HEK293 (cell line): ENCODE results near the gene LRRC74A.

Source experiments
- CTCF ChIA-PET: fragments of 350-600 bp; formaldehyde crosslinking; extraction: SDS; loops from one replicate; lab custom pipeline; 2021; ENCODE audit warnings: antibody characterized with exemption; lab: Yijun Ruan, JAX
- POLR2A ChIA-PET: fragments of 300-600 bp; formaldehyde crosslinking; extraction: SDS; loops from one replicate; lab custom pipeline; 2020; ENCODE audit warnings: antibody characterized with exemption, inconsistent platforms; lab: Yijun Ruan, JAX
- H3K27ac ChIP-seq: fragments of 200-500 bp; sonication (Bioruptor generic); 2 replicates; pipeline ENCODE4 v1.5.1; 2014; ENCODE audit warnings: low read depth, low read length, control low read depth, inconsistent platforms; ENCODE audit errors: extremely low read depth
- H3K36me3 ChIP-seq, 2 experiments: fragments of 200-500 bp in 1 of 2; sonication (Bioruptor generic) in 1 of 2; 1 replicate in 1 of 2; 2 replicates in 1 of 2; pipeline ENCODE4 v1.5.1; 2014 to 2017; ENCODE audit warnings: inconsistent platforms in 2 of 2, low read length in 2 of 2; ENCODE audit not compliant: control insufficient read depth in 2 of 2, insufficient read depth in 1 of 2
- H3K4me1 ChIP-seq: fragments of 200-500 bp; sonication (Bioruptor generic); 2 replicates; pipeline ENCODE4 v1.5.1; 2014; ENCODE audit warnings: mild to moderate bottlenecking, low read length, inconsistent platforms; ENCODE audit not compliant: control insufficient read depth, insufficient read depth
- H3K4me3 ChIP-seq: 2 replicates; pipeline ENCODE4 v1.5.1; 2011; ENCODE audit warnings: low read depth, mild to moderate bottlenecking, control low read depth, low read length, moderate library complexity
- H3K9me3 ChIP-seq: fragments of 200-500 bp; sonication (Bioruptor generic); 2 replicates; pipeline ENCODE4 v1.5.1; 2014; ENCODE audit warnings: low read depth, low read length, inconsistent platforms; ENCODE audit not compliant: control insufficient read depth, insufficient read depth
- GLI4 ChIP-seq: fragments of 450-650 bp; formaldehyde crosslinking; IDR thresholded peaks from 2 replicates; pipeline ENCODE4 v1.5.1; 2016; ENCODE audit warnings: missing biosample characterization, missing genetic modification characterization
- KLF9 ChIP-seq: fragments of 450-650 bp; formaldehyde crosslinking; IDR thresholded peaks from 2 replicates; pipeline ENCODE4 v1.5.1; 2016; ENCODE audit warnings: missing biosample characterization, missing genetic modification characterization, low read depth
- TCF7L2 ChIP-seq: IDR thresholded peaks from 2 replicates; pipeline ENCODE4 v1.6.1; 2011; ENCODE audit warnings: low read depth, mild to moderate bottlenecking, inconsistent platforms, low read length, moderate library complexity, borderline replicate concordance
- ZBTB7A ChIP-seq: fragments of 450-650 bp; formaldehyde crosslinking; IDR thresholded peaks from 2 replicates; pipeline ENCODE4 v1.5.1; 2016; ENCODE audit warnings: low read depth, missing biosample characterization, missing genetic modification characterization
- ZFHX2 ChIP-seq: fragments of 450-650 bp; formaldehyde crosslinking; conservative IDR thresholded peaks from 2 replicates; pipeline ENCODE4 v1.5.1; 2016; ENCODE audit warnings: missing biosample characterization, missing genetic modification characterization
- ZNF146 ChIP-seq: fragments of 450-650 bp; formaldehyde crosslinking; IDR thresholded peaks from 2 replicates; pipeline ENCODE4 v1.5.1; 2016; ENCODE audit warnings: missing biosample characterization, missing genetic modification characterization
- ZNF155 ChIP-seq: fragments of 450-650 bp; formaldehyde crosslinking; IDR thresholded peaks from 2 replicates; pipeline ENCODE4 v1.5.1; 2016; ENCODE audit warnings: missing biosample characterization, missing genetic modification characterization
- ZNF169 ChIP-seq: fragments of 450-650 bp; formaldehyde crosslinking; IDR thresholded peaks from 2 replicates; pipeline ENCODE4 v1.5.1; 2016; ENCODE audit warnings: missing biosample characterization, missing genetic modification characterization
- ZNF174 ChIP-seq: fragments of 450-650 bp; formaldehyde crosslinking; IDR thresholded peaks from 2 replicates; pipeline ENCODE4 v1.5.0; 2017; ENCODE audit warnings: missing biosample characterization, mild to moderate bottlenecking, missing genetic modification characterization
- ZNF629 ChIP-seq: fragments of 450-650 bp; formaldehyde crosslinking; IDR thresholded peaks from 2 replicates; pipeline ENCODE4 v1.5.1; 2017; ENCODE audit warnings: missing biosample characterization, missing genetic modification characterization
- ZNF654 ChIP-seq: fragments of 450-650 bp; formaldehyde crosslinking; IDR thresholded peaks from 2 replicates; pipeline ENCODE4 v1.5.1; 2016; ENCODE audit warnings: low read depth, missing biosample characterization, missing genetic modification characterization
- ZNF664 ChIP-seq: fragments of 450-650 bp; formaldehyde crosslinking; IDR thresholded peaks from 2 replicates; pipeline ENCODE4 v1.5.1; 2016; ENCODE audit warnings: missing biosample characterization, missing genetic modification characterization
- ZNF830 ChIP-seq: fragments of 450-650 bp; IDR thresholded peaks from 2 replicates; pipeline ENCODE4 v1.5.0; 2018; ENCODE audit warnings: missing biosample characterization, missing genetic modification characterization, low read depth, mild to moderate bottlenecking, moderate library complexity
- TF ChIP-seq, protein P1 (sequence below): fragments of 450-650 bp; formaldehyde crosslinking; IDR thresholded peaks from 2 replicates; pipeline ENCODE4 v1.5.1; 2016; ENCODE audit warnings: missing biosample characterization, missing genetic modification characterization
- TF ChIP-seq, protein P2 (sequence below): fragments of 450-650 bp; formaldehyde crosslinking; IDR thresholded peaks from 2 replicates; pipeline ENCODE4 v1.5.1; 2017; ENCODE audit warnings: missing biosample characterization, missing genetic modification characterization
- TF ChIP-seq, protein P3 (sequence below): fragments of 450-650 bp; formaldehyde crosslinking; IDR thresholded peaks from 2 replicates; pipeline ENCODE4 v1.5.1; 2016; ENCODE audit warnings: missing biosample characterization, missing genetic modification characterization
- TF ChIP-seq, protein P4 (sequence below): fragments of 450-650 bp; formaldehyde crosslinking; optimal IDR thresholded peaks from 2 replicates; pipeline ENCODE3; 2016; ENCODE audit warnings: missing biosample characterization, mild to moderate bottlenecking, missing genetic modification characterization

The LRRC74A gene

DNA sequence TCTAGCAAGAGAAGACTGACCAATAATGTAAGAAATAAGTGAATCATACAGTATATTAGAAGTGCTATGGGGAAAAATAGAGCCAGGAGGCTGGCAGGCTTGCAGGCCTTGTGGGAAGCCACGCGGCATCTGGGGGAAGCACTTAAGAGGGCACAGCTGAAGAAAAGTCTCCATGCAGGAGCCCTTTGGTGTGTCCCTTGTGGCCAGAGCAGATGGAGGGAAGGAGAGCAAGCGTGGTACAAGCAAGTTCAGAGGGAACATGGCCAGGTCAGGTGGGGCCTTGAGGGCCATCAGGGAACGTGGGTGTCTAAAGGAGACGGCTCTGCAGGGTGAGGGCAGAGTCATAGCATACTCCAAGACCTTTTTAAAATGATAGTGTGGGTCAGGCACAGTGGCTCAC lies 51.7 kb downstream of the LRRC74A start:
- TF ChIP-seq ZFHX2 (tag by site-specific recombination) (no peak), ZNF169 (no peak), ZNF155 (no peak), ZNF629 (tag by site-specific recombination) (no peak), GLI4 (tag by site-specific recombination) (no peak)
- TF ChIP-seq, protein P1, sequence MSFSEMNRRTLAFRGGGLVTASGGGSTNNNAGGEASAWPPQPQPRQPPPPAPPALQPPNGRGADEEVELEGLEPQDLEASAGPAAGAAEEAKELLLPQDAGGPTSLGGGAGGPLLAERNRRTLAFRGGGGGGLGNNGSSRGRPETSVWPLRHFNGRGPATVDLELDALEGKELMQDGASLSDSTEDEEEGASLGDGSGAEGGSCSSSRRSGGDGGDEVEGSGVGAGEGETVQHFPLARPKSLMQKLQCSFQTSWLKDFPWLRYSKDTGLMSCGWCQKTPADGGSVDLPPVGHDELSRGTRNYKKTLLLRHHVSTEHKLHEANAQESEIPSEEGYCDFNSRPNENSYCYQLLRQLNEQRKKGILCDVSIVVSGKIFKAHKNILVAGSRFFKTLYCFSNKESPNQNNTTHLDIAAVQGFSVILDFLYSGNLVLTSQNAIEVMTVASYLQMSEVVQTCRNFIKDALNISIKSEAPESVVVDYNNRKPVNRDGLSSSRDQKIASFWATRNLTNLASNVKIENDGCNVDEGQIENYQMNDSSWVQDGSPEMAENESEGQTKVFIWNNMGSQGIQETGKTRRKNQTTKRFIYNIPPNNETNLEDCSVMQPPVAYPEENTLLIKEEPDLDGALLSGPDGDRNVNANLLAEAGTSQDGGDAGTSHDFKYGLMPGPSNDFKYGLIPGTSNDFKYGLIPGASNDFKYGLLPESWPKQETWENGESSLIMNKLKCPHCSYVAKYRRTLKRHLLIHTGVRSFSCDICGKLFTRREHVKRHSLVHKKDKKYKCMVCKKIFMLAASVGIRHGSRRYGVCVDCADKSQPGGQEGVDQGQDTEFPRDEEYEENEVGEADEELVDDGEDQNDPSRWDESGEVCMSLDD (tag by site-specific recombination) = no peak
- ChIA-PET POLR2A (interaction anchor here (0.9 kb wide), 1 partner anchor 177 kb away, joined by 4 read pairs; no protein-coding TSS in a partner anchor), CTCF (interaction anchor here (1.0 to 4.6 kb wide), 4 partner anchors 35 to 274 kb away, joined by 3 to 40 read pairs (median 20); no protein-coding TSS in a partner anchor)
- H3K4me3 ChIP-seq = no peak overlapping the region
- no peak overlapping the region for H3K27ac ChIP-seq
- no peaks in the 10 kb centered on the region for H3K36me3 ChIP-seq
- H3K4me1 ChIP-seq = no peaks in the 10 kb centered on the region
- no peaks in the 10 kb centered on the region for H3K9me3 ChIP-seq

DNA sequence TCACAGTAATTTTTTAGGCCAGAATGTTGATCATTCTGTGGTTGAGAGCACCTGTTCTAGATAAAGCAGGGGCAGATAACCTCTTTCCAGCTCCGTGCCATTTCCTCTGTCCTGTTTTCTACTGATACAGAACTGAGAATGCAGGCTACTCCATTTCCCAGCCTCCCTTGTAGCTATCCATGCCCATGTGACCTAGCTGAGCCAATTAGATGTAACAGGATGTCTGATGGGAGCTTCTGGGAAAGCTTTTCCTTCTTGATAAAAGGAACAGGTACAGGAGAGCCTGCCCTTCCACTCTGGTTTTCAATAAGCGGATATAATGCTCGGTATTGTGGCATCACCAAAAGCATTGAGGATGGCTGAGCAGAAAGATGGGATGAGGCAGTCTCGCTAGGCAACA lies 54.2 kb downstream of the LRRC74A start:
- no peak for TF ChIP-seq KLF9 (tag by site-specific recombination)
- TF ChIP-seq, protein P2, sequence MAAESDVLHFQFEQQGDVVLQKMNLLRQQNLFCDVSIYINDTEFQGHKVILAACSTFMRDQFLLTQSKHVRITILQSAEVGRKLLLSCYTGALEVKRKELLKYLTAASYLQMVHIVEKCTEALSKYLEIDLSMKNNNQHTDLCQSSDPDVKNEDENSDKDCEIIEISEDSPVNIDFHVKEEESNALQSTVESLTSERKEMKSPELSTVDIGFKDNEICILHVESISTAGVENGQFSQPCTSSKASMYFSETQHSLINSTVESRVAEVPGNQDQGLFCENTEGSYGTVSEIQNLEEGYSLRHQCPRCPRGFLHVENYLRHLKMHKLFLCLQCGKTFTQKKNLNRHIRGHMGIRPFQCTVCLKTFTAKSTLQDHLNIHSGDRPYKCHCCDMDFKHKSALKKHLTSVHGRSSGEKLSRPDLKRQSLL (tag by site-specific recombination) = no peak
- TF ChIP-seq ZNF174 = no peak
- no peak for TF ChIP-seq ZNF664
- TF ChIP-seq ZBTB7A (tag by site-specific recombination) = no peak
- TF ChIP-seq, protein P3, sequence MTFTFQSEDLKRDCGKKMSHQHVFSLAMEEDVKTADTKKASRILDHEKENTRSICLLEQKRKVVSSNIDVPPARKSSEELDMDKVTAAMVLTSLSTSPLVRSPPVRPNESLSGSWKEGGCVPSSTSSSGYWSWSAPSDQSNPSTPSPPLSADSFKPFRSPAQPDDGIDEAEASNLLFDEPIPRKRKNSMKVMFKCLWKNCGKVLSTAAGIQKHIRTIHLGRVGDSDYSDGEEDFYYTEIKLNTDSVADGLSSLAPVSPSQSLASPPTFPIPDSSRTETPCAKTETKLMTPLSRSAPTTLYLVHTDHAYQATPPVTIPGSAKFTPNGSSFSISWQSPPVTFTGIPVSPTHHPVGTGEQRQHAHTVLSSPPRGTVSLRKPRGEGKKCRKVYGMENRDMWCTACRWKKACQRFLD (tag by site-specific recombination) = no peak
- TF ChIP-seq, protein P4, sequence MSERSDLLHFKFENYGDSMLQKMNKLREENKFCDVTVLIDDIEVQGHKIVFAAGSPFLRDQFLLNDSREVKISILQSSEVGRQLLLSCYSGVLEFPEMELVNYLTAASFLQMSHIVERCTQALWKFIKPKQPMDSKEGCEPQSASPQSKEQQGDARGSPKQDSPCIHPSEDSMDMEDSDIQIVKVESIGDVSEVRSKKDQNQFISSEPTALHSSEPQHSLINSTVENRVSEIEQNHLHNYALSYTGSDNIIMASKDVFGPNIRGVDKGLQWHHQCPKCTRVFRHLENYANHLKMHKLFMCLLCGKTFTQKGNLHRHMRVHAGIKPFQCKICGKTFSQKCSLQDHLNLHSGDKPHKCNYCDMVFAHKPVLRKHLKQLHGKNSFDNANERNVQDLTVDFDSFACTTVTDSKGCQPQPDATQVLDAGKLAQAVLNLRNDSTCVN = no peak
- no peak for TF ChIP-seq TCF7L2
- TF ChIP-seq, protein P1 (tag by site-specific recombination) = no peak
- no peak for TF ChIP-seq ZNF654 (tag by site-specific recombination)
- no peak for TF ChIP-seq ZNF146 (tag by site-specific recombination)
- TF ChIP-seq ZNF830 = no peak
- TF ChIP-seq, all 188 proteins: peak for 0
- Histone ChIP-seq H3K27ac (no peak overlapping the region), H3K4me1 (no peaks in the 10 kb centered on the region), H3K4me3 (no peak overlapping the region), H3K36me3 (no peaks in the 10 kb centered on the region), H3K9me3 (no peaks in the 10 kb centered on the region)
- CTCF ChIA-PET = interaction anchor here (0.8 to 1.2 kb wide), 3 partner anchors 188 to 190 kb away, joined by 3 to 10 read pairs (median 4); no protein-coding TSS in a partner anchor
- POLR2A ChIA-PET = interaction anchor here (0.5 kb wide), 1 partner anchor 25 kb away, joined by 6 read pairs; no protein-coding TSS in a partner anchor
